Mesendoderm (in vitro differentiated cells): ENCODE data around the gene ARSA.
"Not testable (repeated sequence)": the region's sequence is repeated elsewhere in the genome, so short reads cannot be mapped to it uniquely, and the experiment has no call there.

ENCODE experiments used
- DNase-seq: peaks from one replicate; pipeline ENCODE4 v3.0.0; 2013
- H2AK5ac ChIP-seq: 2 replicates; pipeline ENCODE4 v1.6.1; 2013; ENCODE audit warnings: low read length, inconsistent platforms
- H2BK120ac ChIP-seq: 2 replicates; pipeline ENCODE4 v1.6.1; 2013; ENCODE audit warnings: low read depth, mild to moderate bottlenecking, low read length, moderate library complexity, mixed read lengths
- H2BK15ac ChIP-seq: replicated peaks from 2 replicates; pipeline ENCODE4 v1.6.1; 2013; ENCODE audit warnings: low read depth, mild to moderate bottlenecking, moderate library complexity
- H2BK5ac ChIP-seq: 2 replicates; pipeline ENCODE4 v1.6.1; 2013; ENCODE audit warnings: low read length, inconsistent platforms
- H3K18ac ChIP-seq: 2 replicates; pipeline ENCODE4 v1.6.1; 2013; ENCODE audit warnings: mild to moderate bottlenecking, low read length, mixed read lengths
- H3K23ac ChIP-seq: one replicate; pipeline ENCODE4 v1.6.1; 2013; ENCODE audit warnings: low read length
- H3K27ac ChIP-seq: 2 replicates; pipeline ENCODE4 v1.5.1; 2013; ENCODE audit warnings: low read depth, mild to moderate bottlenecking, inconsistent platforms, low read length, moderate library complexity
- H3K27me3 ChIP-seq: 2 replicates; pipeline ENCODE4 v1.6.1; 2013; ENCODE audit warnings: low read length, control low read depth, mild to moderate bottlenecking, inconsistent platforms; ENCODE audit not compliant: insufficient read depth, poor library complexity
- H3K36me3 ChIP-seq: 2 replicates; pipeline ENCODE4 v1.6.1; 2013; ENCODE audit warnings: low read length, inconsistent platforms; ENCODE audit not compliant: control insufficient read depth, insufficient read depth
- H3K4ac ChIP-seq: one replicate; pipeline ENCODE4 v1.6.1; 2013; ENCODE audit warnings: low read depth, mild to moderate bottlenecking, low read length, moderate library complexity
- H3K4me1 ChIP-seq: 2 replicates; pipeline ENCODE4 v1.6.1; 2013; ENCODE audit warnings: low read depth, low read length, inconsistent platforms; ENCODE audit not compliant: control insufficient read depth
- H3K4me2 ChIP-seq: 2 replicates; pipeline ENCODE4 v1.6.1; 2013; ENCODE audit warnings: low read length
- H3K4me3 ChIP-seq: 2 replicates; pipeline ENCODE4 v1.5.1; 2013; ENCODE audit warnings: mild to moderate bottlenecking, low read length
- H3K56ac ChIP-seq: one replicate; pipeline ENCODE4 v1.6.1; 2013; ENCODE audit warnings: low read length
- H3K79me1 ChIP-seq: 2 replicates; pipeline ENCODE4 v1.6.1; 2013; ENCODE audit warnings: low read length, inconsistent platforms
- H3K79me2 ChIP-seq: 2 replicates; pipeline ENCODE4 v1.6.1; 2013; ENCODE audit warnings: mild to moderate bottlenecking, low read length; ENCODE audit not compliant: control insufficient read depth, insufficient read depth
- H3K9ac ChIP-seq: 2 replicates; pipeline ENCODE4 v1.6.1; 2013; ENCODE audit warnings: low read length, inconsistent platforms
- H4K5ac ChIP-seq: one replicate; pipeline ENCODE4 v1.6.1; 2013; ENCODE audit warnings: low read length
- H4K8ac ChIP-seq: one replicate; pipeline ENCODE4 v1.6.1; 2013; ENCODE audit warnings: low read depth, mild to moderate bottlenecking, control low read depth, low read length, moderate library complexity
- WGBS: extraction: QIAGEN DNeasy Blood & Tissue Kit; methylation state at CpG from one replicate; pipeline ENCODE4 v1.1.7; 2013; ENCODE audit warnings: low lambda C conversion rate, missing lambda C conversion rate; ENCODE audit not compliant: insufficient coverage; ENCODE audit errors: extremely low coverage; 5-methylcytosine and 5-hydroxymethylcytosine counted together

The ARSA gene

GRCh38 chr22:50657925-50658324 is 30.0 kb upstream of the ARSA start:
- no CpG with 5 or more reads among the region's 4 CpGs for WGBS
- no peaks in the 10 kb centered on the region for H3K36me3 ChIP-seq
- no peak overlapping the region for H2BK15ac ChIP-seq
- no peaks in the 10 kb centered on the region for H3K27me3 ChIP-seq
- H3K79me1 ChIP-seq = no peaks in the 10 kb centered on the region
- H4K5ac ChIP-seq = no peak overlapping the region
- H2AK5ac ChIP-seq = no peak overlapping the region
- H2BK120ac ChIP-seq = no peak overlapping the region
- no peak overlapping the region for H3K27ac ChIP-seq
- no peak for DNase-seq
- H3K79me2 ChIP-seq = no peaks in the 10 kb centered on the region
- H3K18ac ChIP-seq = no peak overlapping the region
- H3K56ac ChIP-seq = no peak overlapping the region
- no peak overlapping the region for H3K4ac ChIP-seq
- no peak overlapping the region for H3K4me3 ChIP-seq
- H3K23ac ChIP-seq = no peak overlapping the region
- H3K4me2 ChIP-seq = no peak overlapping the region
- H3K4me1 ChIP-seq = no peaks in the 10 kb centered on the region
- H3K9ac ChIP-seq = no peak overlapping the region
- H2BK5ac ChIP-seq = no peak overlapping the region
- H4K8ac ChIP-seq = no peak overlapping the region

- Histone ChIP-seq H3K27me3 (no peaks in the 10 kb centered on the region), H2BK15ac (no peak overlapping the region), H3K27ac (no peak overlapping the region), H3K36me3 (no peaks in the 10 kb centered on the region), H3K79me2 (no peaks in the 10 kb centered on the region), H3K4me2 (no peak overlapping the region), H2BK5ac (no peak overlapping the region), H3K9ac (no peak overlapping the region), H3K18ac (no peak overlapping the region), H4K5ac (no peak overlapping the region), H3K4ac (no peak overlapping the region), H2BK120ac (no peak overlapping the region), H3K56ac (no peak overlapping the region), H3K4me1 (no peaks in the 10 kb centered on the region), H4K8ac (no peak overlapping the region), H3K79me1 (no peaks in the 10 kb centered on the region), H3K4me3 (no peak overlapping the region), H2AK5ac (no peak overlapping the region), H3K23ac (no peak overlapping the region)
- no CpG with 5 or more reads among the region's 23 CpGs for WGBS
- DNase-seq = peak; percentile 51
These were observed 28.4 kb upstream of the ARSA start for GRCh38 chr22:50656122-50657070.

GRCh38 chr22:50654664-50655063 is 26.7 kb upstream of the ARSA start:
- H3K4me3 ChIP-seq, H3K27ac ChIP-seq, DNase-seq, H3K9ac ChIP-seq, H3K79me2 ChIP-seq, H4K8ac ChIP-seq, H3K79me1 ChIP-seq, H2AK5ac ChIP-seq, H3K23ac ChIP-seq, H2BK5ac ChIP-seq, H4K5ac ChIP-seq, H3K4me2 ChIP-seq, H3K56ac ChIP-seq, H3K4ac ChIP-seq, H3K4me1 ChIP-seq, H2BK120ac ChIP-seq, H3K36me3 ChIP-seq, H3K27me3 ChIP-seq, H2BK15ac ChIP-seq, H3K18ac ChIP-seq: not testable (repeated sequence)
- WGBS = no CpG with 5 or more reads among the region's 6 CpGs

GRCh38 chr22:50653256-50653655 is 25.3 kb upstream of the ARSA start:
- no peak overlapping the region for H3K56ac ChIP-seq
- no peaks in the 10 kb centered on the region for H3K4me1 ChIP-seq
- no peak overlapping the region for H2BK120ac ChIP-seq
- H3K18ac ChIP-seq = no peak overlapping the region
- H4K5ac ChIP-seq = no peak overlapping the region
- no peak overlapping the region for H2AK5ac ChIP-seq
- H3K9ac ChIP-seq = no peak overlapping the region
- H3K4ac ChIP-seq = no peak overlapping the region
- no peak overlapping the region for H4K8ac ChIP-seq
- H3K79me1 ChIP-seq = no peaks in the 10 kb centered on the region
- no peaks in the 10 kb centered on the region for H3K27me3 ChIP-seq
- no peaks in the 10 kb centered on the region for H3K36me3 ChIP-seq
- no peak overlapping the region for H3K23ac ChIP-seq
- no peak overlapping the region for H3K27ac ChIP-seq
- DNase-seq = no peak
- no peaks in the 10 kb centered on the region for H3K79me2 ChIP-seq
- H3K4me3 ChIP-seq = no peak overlapping the region
- no CpG with 5 or more reads among the region's 10 CpGs for WGBS
- no peak overlapping the region for H2BK5ac ChIP-seq
- H3K4me2 ChIP-seq = no peak overlapping the region
- H2BK15ac ChIP-seq = no peak overlapping the region

- H3K9ac ChIP-seq, DNase-seq, H4K5ac ChIP-seq, H3K4me2 ChIP-seq, H3K18ac ChIP-seq, H4K8ac ChIP-seq, H2BK15ac ChIP-seq, H3K23ac ChIP-seq, H3K4me3 ChIP-seq, H3K79me2 ChIP-seq, H3K27me3 ChIP-seq, H2BK120ac ChIP-seq, H3K4me1 ChIP-seq, H3K4ac ChIP-seq, H2AK5ac ChIP-seq, H3K56ac ChIP-seq, H3K79me1 ChIP-seq, H2BK5ac ChIP-seq, H3K36me3 ChIP-seq, H3K27ac ChIP-seq: not testable (repeated sequence)
- no CpG with 5 or more reads among the region's 3 CpGs for WGBS
These were observed 15.8 kb upstream of the ARSA start for GRCh38 chr22:50643821-50644101.
